ENCODE data around the gene SCRN1. TPM values are rescaled to one million over a fixed set of nuclear protein-coding genes. Genes with fewer than 3 reads are reported as not detected.
A peak's percentile ranks its signal among the peaks of the same experiment; 100 is the strongest.

SCRN1 gene
- total RNA-seq, 1 donor: 45.6 TPM

DNA sequence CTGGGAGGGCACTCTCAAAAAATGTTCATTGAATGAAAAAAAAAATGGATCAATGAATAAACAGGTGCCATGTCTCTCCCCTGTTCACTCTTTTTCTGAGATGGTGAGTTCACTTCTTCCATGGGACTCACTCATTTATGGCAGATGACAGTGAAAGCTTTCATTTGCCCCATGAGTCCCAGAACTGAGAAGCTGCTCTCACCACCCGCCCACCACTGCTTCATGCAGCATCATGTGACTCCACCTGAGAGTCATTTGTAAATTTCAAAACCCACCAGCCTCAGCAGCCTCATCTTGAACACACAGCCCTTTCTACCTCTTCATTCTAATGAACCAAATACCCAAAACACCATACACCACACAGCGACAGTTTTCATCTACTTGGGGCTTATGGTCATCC lies 64.9 kb downstream of the SCRN1 start:
- Histone ChIP-seq H2AFZ (ENCODE audit: low read length) (no peak overlapping the region), H3K4me3 (ENCODE audit: insufficient read depth, low read length) (no peak overlapping the region), H3K27me3 (ENCODE audit: insufficient read depth, low read length) (no peaks in the 10 kb centered on the region), H3K36me3 (ENCODE audit: insufficient read depth, low read length) (peaks cover 28% of the 10 kb centered on the region), H3K27ac (ENCODE audit: low read depth, low read length) (no peak overlapping the region), H3K79me2 (ENCODE audit: insufficient read depth, low read length) (no peaks in the 10 kb centered on the region), H3K4me2 (ENCODE audit: insufficient read depth, low read length) (no peak overlapping the region), H3K4me1 (ENCODE audit: insufficient read depth, low read length) (no peaks in the 10 kb centered on the region), H4K20me1 (ENCODE audit: insufficient read depth, low read length) (peaks cover 9% of the 10 kb centered on the region), H3K9me3 (ENCODE audit: low read depth, low read length) (no peaks in the 10 kb centered on the region)
- TF ChIP-seq, protein P1, sequence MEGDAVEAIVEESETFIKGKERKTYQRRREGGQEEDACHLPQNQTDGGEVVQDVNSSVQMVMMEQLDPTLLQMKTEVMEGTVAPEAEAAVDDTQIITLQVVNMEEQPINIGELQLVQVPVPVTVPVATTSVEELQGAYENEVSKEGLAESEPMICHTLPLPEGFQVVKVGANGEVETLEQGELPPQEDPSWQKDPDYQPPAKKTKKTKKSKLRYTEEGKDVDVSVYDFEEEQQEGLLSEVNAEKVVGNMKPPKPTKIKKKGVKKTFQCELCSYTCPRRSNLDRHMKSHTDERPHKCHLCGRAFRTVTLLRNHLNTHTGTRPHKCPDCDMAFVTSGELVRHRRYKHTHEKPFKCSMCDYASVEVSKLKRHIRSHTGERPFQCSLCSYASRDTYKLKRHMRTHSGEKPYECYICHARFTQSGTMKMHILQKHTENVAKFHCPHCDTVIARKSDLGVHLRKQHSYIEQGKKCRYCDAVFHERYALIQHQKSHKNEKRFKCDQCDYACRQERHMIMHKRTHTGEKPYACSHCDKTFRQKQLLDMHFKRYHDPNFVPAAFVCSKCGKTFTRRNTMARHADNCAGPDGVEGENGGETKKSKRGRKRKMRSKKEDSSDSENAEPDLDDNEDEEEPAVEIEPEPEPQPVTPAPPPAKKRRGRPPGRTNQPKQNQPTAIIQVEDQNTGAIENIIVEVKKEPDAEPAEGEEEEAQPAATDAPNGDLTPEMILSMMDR (IDR thresholded peaks at IDR 0.05; ENCODE audit: extremely low read depth, low read depth, low read length): no peak
- no peak for DNase-seq (ENCODE audit: insufficient read length, low spot score, missing footprints)

- peaks cover 35% of the 10 kb centered on the region for H3K36me3 ChIP-seq (ENCODE audit: insufficient read depth, low read length)
Measured at GRCh38 chr7:29924006-29924405, 65.6 kb downstream of the SCRN1 start.

GRCh38 chr7:29922921-29923700 lies 66.5 kb downstream of the SCRN1 start:
- TF ChIP-seq, protein P1 (IDR thresholded peaks at IDR 0.05; ENCODE audit: extremely low read depth, low read depth, low read length): no peak
- no peaks in the 10 kb centered on the region for H3K4me1 ChIP-seq (ENCODE audit: insufficient read depth, low read length)
- peaks cover 40% of the 10 kb centered on the region for H3K36me3 ChIP-seq (ENCODE audit: insufficient read depth, low read length)
- H3K4me2 ChIP-seq (ENCODE audit: insufficient read depth, low read length): no peak overlapping the region
- H3K4me3 ChIP-seq (ENCODE audit: insufficient read depth, low read length): no peak overlapping the region
- no peaks in the 10 kb centered on the region for H3K9me3 ChIP-seq (ENCODE audit: low read depth, low read length)
- no peak for DNase-seq (ENCODE audit: insufficient read length, low spot score, missing footprints)
- no peaks in the 10 kb centered on the region for H3K79me2 ChIP-seq (ENCODE audit: insufficient read depth, low read length)
- no peaks in the 10 kb centered on the region for H3K27me3 ChIP-seq (ENCODE audit: insufficient read depth, low read length)
- H4K20me1 ChIP-seq (ENCODE audit: insufficient read depth, low read length): peaks cover 9% of the 10 kb centered on the region
- H2AFZ ChIP-seq (ENCODE audit: low read length): no peak overlapping the region
- no peak overlapping the region for H3K27ac ChIP-seq (ENCODE audit: low read depth, low read length)

More at GRCh38 chr7:29924006-29924405, 65.6 kb downstream of the SCRN1 start:
- Histone ChIP-seq H3K27ac (ENCODE audit: low read depth, low read length) (no peak overlapping the region), H3K4me1 (ENCODE audit: insufficient read depth, low read length) (no peaks in the 10 kb centered on the region), H3K79me2 (ENCODE audit: insufficient read depth, low read length) (no peaks in the 10 kb centered on the region), H3K4me2 (ENCODE audit: insufficient read depth, low read length) (no peak overlapping the region), H3K4me3 (ENCODE audit: insufficient read depth, low read length) (no peak overlapping the region), H2AFZ (ENCODE audit: low read length) (no peak overlapping the region), H3K27me3 (ENCODE audit: insufficient read depth, low read length) (no peaks in the 10 kb centered on the region), H3K9me3 (ENCODE audit: low read depth, low read length) (no peaks in the 10 kb centered on the region), H4K20me1 (ENCODE audit: insufficient read depth, low read length) (peaks cover 9% of the 10 kb centered on the region)
- TF ChIP-seq, protein P1 (IDR thresholded peaks at IDR 0.05; ENCODE audit: extremely low read depth, low read depth, low read length): no peak
- no peak for DNase-seq (ENCODE audit: insufficient read length, low spot score, missing footprints)

GRCh38 chr7:29921404-29922010 lies 68.1 kb downstream of the SCRN1 start:
- H3K9me3 ChIP-seq (ENCODE audit: low read depth, low read length): no peaks in the 10 kb centered on the region
- no peak overlapping the region for H3K27ac ChIP-seq (ENCODE audit: low read depth, low read length)
- H3K4me2 ChIP-seq (ENCODE audit: insufficient read depth, low read length): no peak overlapping the region
- H2AFZ ChIP-seq (ENCODE audit: low read length): no peak overlapping the region
- no peaks in the 10 kb centered on the region for H3K27me3 ChIP-seq (ENCODE audit: insufficient read depth, low read length)
- H3K36me3 ChIP-seq (ENCODE audit: insufficient read depth, low read length): peaks cover 36% of the 10 kb centered on the region
- TF ChIP-seq, protein P1 (IDR thresholded peaks at IDR 0.05; ENCODE audit: extremely low read depth, low read depth, low read length): peak; percentile 97
- peak; percentile 70 for DNase-seq (ENCODE audit: insufficient read length, low spot score, missing footprints)
- H3K4me3 ChIP-seq (ENCODE audit: insufficient read depth, low read length): no peak overlapping the region
- no peaks in the 10 kb centered on the region for H3K4me1 ChIP-seq (ENCODE audit: insufficient read depth, low read length)
- peaks cover 6% of the 10 kb centered on the region for H4K20me1 ChIP-seq (ENCODE audit: insufficient read depth, low read length)
- no peaks in the 10 kb centered on the region for H3K79me2 ChIP-seq (ENCODE audit: insufficient read depth, low read length)
